ENCODE measurements around the gene NCOA3.

The NCOA3 gene

DNA sequence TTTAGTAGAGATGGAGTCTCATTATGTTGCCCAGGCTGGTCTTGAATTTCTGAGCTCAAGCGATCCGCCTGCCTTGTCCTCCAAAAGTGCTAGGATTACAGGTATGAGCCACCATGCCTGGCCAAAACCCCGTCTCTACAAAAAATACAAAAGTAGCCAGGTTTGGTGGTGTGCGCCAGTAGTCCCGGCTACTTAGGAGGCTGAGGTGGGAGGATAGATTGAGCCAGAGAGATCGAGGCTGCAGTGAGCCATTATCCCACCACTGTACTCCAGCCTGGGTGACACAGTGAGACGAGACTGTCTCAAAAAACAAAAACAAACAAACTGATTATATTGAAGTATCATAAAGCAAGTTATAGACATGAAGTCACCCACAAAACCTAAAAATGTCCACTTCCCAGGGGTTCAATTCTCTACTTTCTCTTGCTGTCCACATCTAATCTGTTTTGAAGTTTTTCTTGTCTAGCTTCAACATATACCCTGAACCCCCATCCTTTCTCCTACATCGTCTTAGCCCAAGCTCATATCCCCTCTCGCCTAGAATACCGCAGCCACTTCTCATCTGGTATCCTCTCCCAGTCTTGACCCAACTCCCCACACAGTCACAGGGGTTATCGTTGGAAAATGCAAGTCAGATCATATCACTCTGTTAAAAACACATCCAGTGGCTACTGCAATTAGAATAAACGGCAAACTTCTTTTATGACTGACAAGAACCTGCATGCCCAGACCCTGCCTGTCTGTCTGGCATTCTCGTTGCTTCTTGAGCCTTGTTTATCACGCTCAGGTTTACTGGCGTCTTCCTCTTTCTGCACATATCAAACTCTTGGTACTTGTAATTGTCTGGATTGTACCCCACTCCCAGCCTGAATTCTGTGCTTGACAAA, 20.1 kb upstream of the NCOA3 start:
- DNase-seq (ENCODE audit: low spot score), result peak; percentile 52
- ChIA-PET POLR2A (ENCODE audit: low non-redundant PET) (interaction anchor here (0.5 kb wide), 1 partner anchor 28 kb away, joined by 3 read pairs; no protein-coding TSS in a partner anchor), CTCF (interaction anchor here (0.6 to 1.5 kb wide), 5 partner anchors 9 to 97 kb away, joined by 3 to 15 read pairs (median 4); no protein-coding TSS in a partner anchor)
- TF ChIP-seq, protein P1, sequence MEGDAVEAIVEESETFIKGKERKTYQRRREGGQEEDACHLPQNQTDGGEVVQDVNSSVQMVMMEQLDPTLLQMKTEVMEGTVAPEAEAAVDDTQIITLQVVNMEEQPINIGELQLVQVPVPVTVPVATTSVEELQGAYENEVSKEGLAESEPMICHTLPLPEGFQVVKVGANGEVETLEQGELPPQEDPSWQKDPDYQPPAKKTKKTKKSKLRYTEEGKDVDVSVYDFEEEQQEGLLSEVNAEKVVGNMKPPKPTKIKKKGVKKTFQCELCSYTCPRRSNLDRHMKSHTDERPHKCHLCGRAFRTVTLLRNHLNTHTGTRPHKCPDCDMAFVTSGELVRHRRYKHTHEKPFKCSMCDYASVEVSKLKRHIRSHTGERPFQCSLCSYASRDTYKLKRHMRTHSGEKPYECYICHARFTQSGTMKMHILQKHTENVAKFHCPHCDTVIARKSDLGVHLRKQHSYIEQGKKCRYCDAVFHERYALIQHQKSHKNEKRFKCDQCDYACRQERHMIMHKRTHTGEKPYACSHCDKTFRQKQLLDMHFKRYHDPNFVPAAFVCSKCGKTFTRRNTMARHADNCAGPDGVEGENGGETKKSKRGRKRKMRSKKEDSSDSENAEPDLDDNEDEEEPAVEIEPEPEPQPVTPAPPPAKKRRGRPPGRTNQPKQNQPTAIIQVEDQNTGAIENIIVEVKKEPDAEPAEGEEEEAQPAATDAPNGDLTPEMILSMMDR (conservative IDR thresholded peaks at IDR 0.05; ENCODE audit: low read depth), result no peak
- H3K27ac ChIP-seq, result peak overlapping the region; percentile 79

DNA sequence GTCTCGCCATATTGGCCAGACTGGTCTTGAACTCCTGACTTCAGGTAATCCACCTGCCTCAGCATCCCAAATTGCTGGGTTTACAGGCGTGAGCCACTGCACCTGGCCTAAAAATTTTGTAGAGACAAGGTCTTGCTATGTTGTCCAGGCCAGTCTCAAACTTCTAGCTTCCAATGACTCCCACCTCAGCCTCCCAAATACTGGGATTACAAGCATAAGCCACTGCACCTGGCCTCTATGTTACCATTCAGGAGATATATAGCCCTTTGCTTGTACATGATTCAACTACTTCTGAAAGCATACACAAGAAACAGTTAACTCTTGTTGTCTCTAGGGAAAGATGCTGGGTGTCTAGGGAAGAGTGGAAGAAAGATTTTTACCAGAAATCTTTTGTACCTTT, 19.0 kb upstream of the NCOA3 start:
- CTCF ChIA-PET, result interaction anchor here (0.6 kb wide), 1 partner anchor 16 kb away, joined by 4 read pairs; no protein-coding TSS in a partner anchor
- H3K27ac ChIP-seq, result peak overlapping the region; percentile 79
- POLR2A ChIA-PET (ENCODE audit: low non-redundant PET), result no interaction called here
- DNase-seq (ENCODE audit: low spot score), result no peak
- TF ChIP-seq, protein P1 (conservative IDR thresholded peaks at IDR 0.05; ENCODE audit: low read depth), result no peak

DNA sequence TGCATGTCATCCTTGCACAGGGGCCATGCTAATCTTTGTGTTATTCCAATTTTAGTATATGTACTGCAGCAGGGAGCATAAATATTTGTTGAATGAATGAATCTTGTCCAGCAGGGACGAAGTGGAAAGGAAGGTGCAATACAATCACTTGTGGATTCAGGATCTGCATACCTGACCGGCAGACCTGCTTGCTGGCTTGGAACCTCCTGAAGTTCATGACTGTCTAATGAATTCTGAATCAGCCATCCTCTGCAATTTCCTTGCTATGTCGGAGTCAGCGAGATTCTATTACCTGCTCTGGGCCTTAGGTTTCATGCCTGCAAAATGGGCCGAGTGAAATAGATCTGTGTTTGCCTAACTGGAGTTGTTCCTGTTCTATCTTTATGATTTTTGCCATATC, 17.4 kb upstream of the NCOA3 start:
- TF ChIP-seq, protein P1 (conservative IDR thresholded peaks at IDR 0.05; ENCODE audit: low read depth), result no peak
- DNase-seq (ENCODE audit: low spot score), result no peak
- no peak overlapping the region for H3K27ac ChIP-seq
- ChIA-PET CTCF (interaction anchor here (0.5 to 1.0 kb wide), 2 partner anchors 16 to 677 kb away, joined by 3 read pairs; no protein-coding TSS in a partner anchor), POLR2A (ENCODE audit: low non-redundant PET) (no interaction called here)

DNA sequence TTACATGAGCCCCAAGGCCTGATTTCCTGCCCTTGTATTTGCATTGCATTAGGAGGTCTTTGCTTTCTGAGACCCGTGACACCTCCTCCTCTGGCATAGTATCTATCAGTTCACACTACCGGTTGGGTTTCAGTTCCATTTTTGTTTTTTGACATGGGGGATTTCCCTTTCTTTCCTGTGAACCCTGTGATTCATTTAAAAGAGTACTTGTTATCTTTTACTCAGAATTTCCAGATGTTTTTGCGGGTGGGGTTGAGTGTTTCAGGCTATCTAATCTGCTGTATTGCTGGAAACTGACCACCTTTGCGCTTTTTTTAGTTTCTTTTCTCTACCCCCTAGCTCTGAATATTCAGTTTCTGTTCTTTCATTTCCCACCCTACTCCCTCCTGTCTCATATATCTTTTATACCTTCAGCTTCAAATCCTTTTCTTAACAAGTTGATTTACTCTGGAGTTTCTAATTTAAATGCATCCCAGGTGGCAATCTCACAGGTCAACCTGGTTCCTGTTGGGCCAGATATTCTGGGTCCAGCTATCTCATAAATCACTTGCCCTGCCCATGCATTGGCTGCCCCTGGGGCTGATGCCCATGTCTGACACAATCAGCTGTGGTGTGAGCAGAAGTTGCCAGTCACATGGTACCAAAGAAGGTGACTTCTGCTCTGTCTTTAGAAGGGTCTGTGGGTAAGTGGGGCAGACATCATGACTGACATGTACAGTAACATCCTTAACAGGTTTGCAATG, 14.3 kb upstream of the NCOA3 start:
- H3K27ac ChIP-seq, result peak overlapping the region; percentile 44
- CTCF ChIA-PET, result interaction anchor here (0.6 to 3.1 kb wide), 6 partner anchors 12 to 1087 kb away, joined by 3 to 13 read pairs (median 3); no protein-coding TSS in a partner anchor
- TF ChIP-seq, protein P1 (conservative IDR thresholded peaks at IDR 0.05; ENCODE audit: low read depth), result no peak
- POLR2A ChIA-PET (ENCODE audit: low non-redundant PET), result interaction anchor here (0.5 kb wide), 1 partner anchor 98 kb away, joined by 7 read pairs; no protein-coding TSS in a partner anchor
- DNase-seq (ENCODE audit: low spot score), result no peak

DNA sequence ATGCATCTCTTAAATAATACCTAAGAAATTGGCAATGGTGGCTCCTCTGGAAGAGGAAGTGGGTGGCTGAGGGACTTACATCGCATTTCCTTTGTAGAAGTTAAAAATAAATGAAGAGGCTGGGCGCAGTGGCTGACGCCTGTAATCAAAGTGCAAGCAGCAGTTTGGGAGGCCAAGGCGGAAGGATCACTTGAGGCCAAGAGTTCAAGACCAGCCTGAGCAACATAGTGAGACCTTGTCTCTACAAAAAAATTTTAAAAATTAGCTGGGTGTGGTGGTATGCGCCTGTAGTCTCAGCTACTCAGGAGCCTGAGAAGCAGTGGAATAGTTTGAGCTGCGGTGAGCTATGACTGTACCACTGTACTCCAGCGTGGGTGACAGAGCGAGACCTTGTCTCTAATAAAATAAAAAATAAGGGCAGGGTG, 12.2 kb upstream of the NCOA3 start:
- TF ChIP-seq, protein P1 (conservative IDR thresholded peaks at IDR 0.05; ENCODE audit: low read depth), result no peak
- ChIA-PET POLR2A (ENCODE audit: low non-redundant PET) (no interaction called here), CTCF (interaction anchor here (0.6 kb wide), 1 partner anchor 147 kb away, joined by 3 read pairs; no protein-coding TSS in a partner anchor)
- no peak for DNase-seq (ENCODE audit: low spot score)
- 0 out of 2 replicates have a peak overlapping the region, but pooled peaks have one; percentile 5 for H3K27ac ChIP-seq

DNA sequence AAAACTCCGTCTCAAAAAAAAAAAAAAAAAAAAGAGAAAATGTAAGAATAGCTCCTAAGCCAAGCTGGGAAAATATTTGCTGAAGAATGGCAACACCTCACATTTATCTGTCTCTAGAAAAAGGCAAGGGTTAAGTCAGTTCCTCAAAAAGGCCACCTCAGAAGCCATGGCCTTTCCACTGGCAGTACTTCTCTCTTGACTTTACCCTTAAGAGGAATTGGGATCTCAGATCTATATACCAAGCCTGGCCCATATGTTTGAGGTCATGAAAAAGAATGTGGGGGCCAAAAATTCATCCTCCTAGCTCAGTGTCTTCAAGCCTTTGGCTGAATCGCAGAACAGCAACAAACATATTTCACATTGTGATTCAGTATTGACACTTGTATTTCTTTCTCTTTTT, 10.9 kb upstream of the NCOA3 start:
- POLR2A ChIA-PET (ENCODE audit: low non-redundant PET), result interaction anchor here (0.6 kb wide), 1 partner anchor 24 kb away, joined by 3 read pairs; no protein-coding TSS in a partner anchor
- H3K27ac ChIP-seq, result no peak overlapping the region; the same call in 1 of the 2 replicates
- no peak for DNase-seq (ENCODE audit: low spot score)
- TF ChIP-seq, protein P1 (conservative IDR thresholded peaks at IDR 0.05; ENCODE audit: low read depth), result no peak
- CTCF ChIA-PET, result interaction anchor here (0.6 to 0.7 kb wide), 2 partner anchors 10 to 1653 kb away, joined by 3 to 15 read pairs; no protein-coding TSS in a partner anchor
